Mesenteric fat pad (tissue), 1 donor: Measurements from ENCODE around the gene LRFN5. TPM values are rescaled to one million over a fixed set of nuclear protein-coding genes. Genes with fewer than 3 reads are reported as not detected.
"Not testable (repeated sequence)": the region's sequence is repeated elsewhere in the genome, so short reads cannot be mapped to it uniquely, and the experiment has no call there.

Source experiments
- DNase-seq: peaks from one replicate; pipeline ENCODE4 v3.0.0-alpha.2; 2020; ENCODE audit warnings: low spot score
- total RNA-seq: library from RNA; stranded (reverse); fragmentation: NEBNext Ultra II Directional; extraction: Animal tissue kit (Norgen Biotek cat#: 25700); gene quantifications from one replicate; pipeline ENCODE4 v1.2.1, GENCODE V29; 2021
- donor health status: DM: yes; HTN: yes; CAD: no.

Gene LRFN5
- total RNA-seq, 1 donor from 2014 or later = 3.6 TPM

- DNase-seq = no peak
Observed at GRCh38 chr14:41878321-41878720, 271.6 kb downstream of the LRFN5 start.

- DNase-seq = no peak
Observed at GRCh38 chr14:41891624-41892023, 284.9 kb downstream of the LRFN5 start.

- DNase-seq = no peak
Observed at GRCh38 chr14:41899416-41899815, 292.7 kb downstream of the LRFN5 start.

GRCh38 chr14:41900644-41901043 lies 294.0 kb downstream of the LRFN5 start:
- no peak for DNase-seq

GRCh38 chr14:41901089-41901488 lies 294.4 kb downstream of the LRFN5 start:
- no peak for DNase-seq

- DNase-seq = no peak
Observed at GRCh38 chr14:41905394-41905964, 298.8 kb downstream of the LRFN5 start.

GRCh38 chr14:41911155-41911554 lies 304.5 kb downstream of the LRFN5 start:
- DNase-seq = not testable (repeated sequence)

- DNase-seq = no peak
Observed at GRCh38 chr14:41913398-41913797, 306.7 kb downstream of the LRFN5 start.

GRCh38 chr14:41915732-41916131 lies 309.1 kb downstream of the LRFN5 start:
- DNase-seq = no peak

GRCh38 chr14:41916313-41916712 lies 309.6 kb downstream of the LRFN5 start:
- no peak for DNase-seq

GRCh38 chr14:41925409-41925808 lies 318.7 kb downstream of the LRFN5 start:
- no peak for DNase-seq

GRCh38 chr14:41950428-41951151 lies 343.9 kb downstream of the LRFN5 start:
- DNase-seq = no peak
